A673 (cell line): ENCODE results near the gene DDX3X. TPM values are rescaled to one million over a fixed set of nuclear protein-coding genes. Genes with fewer than 3 reads are reported as not detected.
"Not testable (repeated sequence)": the region's sequence is repeated elsewhere in the genome, so short reads cannot be mapped to it uniquely, and the experiment has no call there.

Source experiments
- BruUV-seq: library from RNA; stranded (reverse); fragments of 400-500 nt; replicated peaks from 2 replicates; lab custom pipeline; 2021; lab: Mats Ljungman, UMichigan
- CTCF ChIA-PET: fragments of 300-600 bp; sonication (Branson Sonifier 250); formaldehyde crosslinking; loops from one replicate; lab custom pipeline; 2022; ENCODE audit warnings: antibody characterized with exemption; lab: Charles Lee
- POLR2A ChIA-PET: fragments of 300-600 bp; sonication (Branson Sonifier 250); formaldehyde crosslinking; loops from one replicate; lab custom pipeline; 2022; ENCODE audit warnings: antibody characterized with exemption; ENCODE audit not compliant: low non-redundant PET; lab: Charles Lee
- DNase-seq: peaks from one replicate; pipeline ENCODE4 v3.0.0-alpha.2; 2015; ENCODE audit warnings: low spot score
- H3K27ac ChIP-seq: fragments of 200-600 bp; sonication (generic); 2 replicates; pipeline ENCODE4 v1.5.1; 2016; ENCODE audit warnings: mixed run types, low read depth, mild to moderate bottlenecking, mixed read lengths, antibody characterized with exemption, low read length; ENCODE audit not compliant: poor library complexity, severe bottlenecking
- H3K27me3 ChIP-seq: fragments of 200-600 bp; sonication (generic); replicated peaks from 2 replicates; pipeline ENCODE4 v1.6.1; 2017; ENCODE audit warnings: mixed run types, low read depth, mild to moderate bottlenecking, mixed read lengths, antibody characterized with exemption, low read length; ENCODE audit not compliant: insufficient read depth, poor library complexity
- H3K36me3 ChIP-seq: fragments of 200-600 bp; sonication (generic); 2 replicates; pipeline ENCODE4 v1.6.1; 2016; ENCODE audit warnings: mixed run types, mild to moderate bottlenecking, mixed read lengths, antibody characterized with exemption, low read length; ENCODE audit not compliant: insufficient read depth, poor library complexity, severe bottlenecking
- H3K4me1 ChIP-seq: fragments of 200-600 bp; sonication (generic); 2 replicates; pipeline ENCODE4 v1.6.1; 2017; ENCODE audit warnings: mixed run types, mild to moderate bottlenecking, mixed read lengths, antibody characterized with exemption, low read length; ENCODE audit not compliant: insufficient read depth, poor library complexity, severe bottlenecking
- H3K4me3 ChIP-seq: fragments of 200-600 bp; sonication (generic); 2 replicates; pipeline ENCODE4 v1.5.1; 2016; ENCODE audit warnings: low read depth, mixed run types, mild to moderate bottlenecking, mixed read lengths, low read length; ENCODE audit not compliant: poor library complexity, severe bottlenecking
- H3K9me3 ChIP-seq: fragments of 200-600 bp; sonication (generic); 2 replicates; pipeline ENCODE4 v1.6.1; 2016; ENCODE audit warnings: mixed run types, low read depth, mild to moderate bottlenecking, mixed read lengths, antibody characterized with exemption, low read length; ENCODE audit not compliant: poor library complexity, severe bottlenecking
- CTCF ChIP-seq: fragments of 300-800, 200-600 bp; sonication (generic); conservative IDR thresholded peaks from 2 replicates; pipeline ENCODE4 v1.5.1; 2017; ENCODE audit warnings: low read depth, mild to moderate bottlenecking, antibody characterized with exemption, low read length, moderate library complexity, mixed read lengths
- EZH2 ChIP-seq: fragments of 200-600 bp; sonication (generic); IDR thresholded peaks from 2 replicates; pipeline ENCODE4 v1.6.1; 2017; ENCODE audit warnings: borderline replicate concordance, low read depth, mild to moderate bottlenecking, mixed read lengths, antibody characterized with exemption, low read length; ENCODE audit not compliant: poor library complexity, severe bottlenecking
- intact Hi-C: fragments of 100-400 bp; cut with micrococcal nuclease; formaldehyde crosslinking; loops from one replicate; pipeline ENCODE4 v1.10.0; 2022; ENCODE audit not compliant: unreplicated experiment
- total RNA-seq: library from RNA; stranded (reverse); gene quantifications from 2 replicates; pipeline ENCODE4 v1.2.3, GENCODE V29; 2021

The DDX3X gene
- total RNA-seq, 1 experiment from 2014 or later, result 454 TPM

DNA sequence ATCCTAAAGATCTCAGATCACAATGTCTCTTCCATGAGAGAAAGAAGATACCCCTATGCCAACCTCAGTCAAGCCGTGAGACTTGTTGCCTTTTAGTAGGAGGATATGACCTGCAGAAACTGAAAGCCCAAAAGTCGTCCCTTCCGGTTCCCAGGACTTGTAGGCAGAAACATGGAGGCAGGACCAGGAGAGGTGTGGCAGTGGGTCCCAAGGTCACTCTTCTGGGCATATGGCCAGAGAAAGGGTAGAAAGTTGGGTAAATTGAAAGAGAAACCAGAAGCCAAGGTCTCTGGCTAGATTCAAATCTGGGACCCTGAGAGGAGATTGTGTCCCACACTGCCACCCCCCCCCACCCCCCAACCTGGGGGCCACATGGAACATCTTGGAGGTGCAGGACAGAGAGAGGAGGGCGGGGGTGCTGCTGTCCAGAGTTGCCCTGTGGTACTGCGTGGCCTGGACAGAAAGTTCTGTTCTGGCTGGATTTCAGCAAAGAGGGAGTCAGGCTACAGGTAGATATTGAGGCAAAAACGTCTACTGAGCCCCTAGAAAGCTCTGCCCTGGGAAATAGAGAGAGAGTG is 55.4 kb downstream of the DDX3X start:
- POLR2A ChIA-PET, result no interaction called here
- CTCF ChIA-PET, result no interaction called here
- intact Hi-C loops, result no loop called here
- no peaks in the 10 kb centered on the region for H3K36me3 ChIP-seq
- TF ChIP-seq CTCF (no peak), EZH2 (no peak)
- no peaks in the 10 kb centered on the region for H3K9me3 ChIP-seq
- H3K27me3 ChIP-seq, result no peaks in the 10 kb centered on the region
- H3K4me3 ChIP-seq, result no peak overlapping the region
- no peak for DNase-seq
- no peak overlapping the region for H3K27ac ChIP-seq
- H3K4me1 ChIP-seq, result no peaks in the 10 kb centered on the region
- BruUV-seq, result no TSS peak

- H3K9me3 ChIP-seq, H3K27ac ChIP-seq, intact Hi-C loops, H3K36me3 ChIP-seq, H3K27me3 ChIP-seq, POLR2A ChIA-PET, H3K4me1 ChIP-seq, BruUV-seq, H3K4me3 ChIP-seq, DNase-seq, CTCF ChIA-PET: not testable (repeated sequence)
Observed at GRCh38 chrX:41390576-41390975, 56.6 kb downstream of the DDX3X start.

GRCh38 chrX:41391606-41392005 is 57.6 kb downstream of the DDX3X start:
- no peak for TF ChIP-seq CTCF
- TF ChIP-seq EZH2, result no peak
- CTCF ChIA-PET, result no interaction called here
- no peak overlapping the region for H3K27ac ChIP-seq
- POLR2A ChIA-PET, result no interaction called here
- no peaks in the 10 kb centered on the region for H3K9me3 ChIP-seq
- H3K27me3 ChIP-seq, result no peaks in the 10 kb centered on the region
- intact Hi-C loops, result no loop called here
- no peaks in the 10 kb centered on the region for H3K36me3 ChIP-seq
- H3K4me3 ChIP-seq, result no peak overlapping the region
- no TSS peak for BruUV-seq
- no peaks in the 10 kb centered on the region for H3K4me1 ChIP-seq
- no peak for DNase-seq

DNA sequence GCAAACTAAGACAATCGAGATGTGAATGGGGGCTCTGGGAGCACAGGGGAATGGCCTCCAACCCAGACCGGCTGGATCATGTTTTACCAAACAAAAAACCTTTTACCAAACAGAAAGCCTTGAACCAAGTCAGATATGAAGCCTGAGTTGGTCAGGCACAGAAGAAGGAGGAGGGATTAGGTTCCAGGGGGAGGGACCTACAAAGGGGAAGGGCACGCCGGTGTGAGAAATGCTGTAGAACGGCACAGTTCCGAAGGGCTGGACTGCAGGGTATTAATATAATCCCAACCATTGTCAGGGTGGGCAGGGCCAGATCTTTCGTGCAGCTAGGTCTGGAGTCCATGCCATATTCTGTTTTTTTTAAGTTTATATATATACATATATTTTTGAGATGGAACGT is 60.3 kb downstream of the DDX3X start:
- BruUV-seq, result no TSS peak
- Histone ChIP-seq H3K4me3 (no peak overlapping the region), H3K27me3 (no peaks in the 10 kb centered on the region), H3K27ac (no peak overlapping the region), H3K4me1 (no peaks in the 10 kb centered on the region), H3K9me3 (no peaks in the 10 kb centered on the region), H3K36me3 (no peaks in the 10 kb centered on the region)
- TF ChIP-seq EZH2 (no peak), CTCF (no peak)
- POLR2A ChIA-PET, result no interaction called here
- CTCF ChIA-PET, result no interaction called here
- no peak for DNase-seq
- intact Hi-C loops, result no loop called here
